ENCODE data around the gene ZNF598.

ZNF598 gene

GRCh38 chr16:2008631-2009163, 924 bp downstream of the ZNF598 start:
- TF ChIP-seq, protein P1, sequence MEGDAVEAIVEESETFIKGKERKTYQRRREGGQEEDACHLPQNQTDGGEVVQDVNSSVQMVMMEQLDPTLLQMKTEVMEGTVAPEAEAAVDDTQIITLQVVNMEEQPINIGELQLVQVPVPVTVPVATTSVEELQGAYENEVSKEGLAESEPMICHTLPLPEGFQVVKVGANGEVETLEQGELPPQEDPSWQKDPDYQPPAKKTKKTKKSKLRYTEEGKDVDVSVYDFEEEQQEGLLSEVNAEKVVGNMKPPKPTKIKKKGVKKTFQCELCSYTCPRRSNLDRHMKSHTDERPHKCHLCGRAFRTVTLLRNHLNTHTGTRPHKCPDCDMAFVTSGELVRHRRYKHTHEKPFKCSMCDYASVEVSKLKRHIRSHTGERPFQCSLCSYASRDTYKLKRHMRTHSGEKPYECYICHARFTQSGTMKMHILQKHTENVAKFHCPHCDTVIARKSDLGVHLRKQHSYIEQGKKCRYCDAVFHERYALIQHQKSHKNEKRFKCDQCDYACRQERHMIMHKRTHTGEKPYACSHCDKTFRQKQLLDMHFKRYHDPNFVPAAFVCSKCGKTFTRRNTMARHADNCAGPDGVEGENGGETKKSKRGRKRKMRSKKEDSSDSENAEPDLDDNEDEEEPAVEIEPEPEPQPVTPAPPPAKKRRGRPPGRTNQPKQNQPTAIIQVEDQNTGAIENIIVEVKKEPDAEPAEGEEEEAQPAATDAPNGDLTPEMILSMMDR (IDR thresholded peaks at IDR 0.05) = no peak
- no peak for TF ChIP-seq ZFX (IDR thresholded peaks at IDR 0.05; ENCODE audit: borderline replicate concordance)
- peak overlapping the region; percentile 86 for H3K27ac ChIP-seq

DNA sequence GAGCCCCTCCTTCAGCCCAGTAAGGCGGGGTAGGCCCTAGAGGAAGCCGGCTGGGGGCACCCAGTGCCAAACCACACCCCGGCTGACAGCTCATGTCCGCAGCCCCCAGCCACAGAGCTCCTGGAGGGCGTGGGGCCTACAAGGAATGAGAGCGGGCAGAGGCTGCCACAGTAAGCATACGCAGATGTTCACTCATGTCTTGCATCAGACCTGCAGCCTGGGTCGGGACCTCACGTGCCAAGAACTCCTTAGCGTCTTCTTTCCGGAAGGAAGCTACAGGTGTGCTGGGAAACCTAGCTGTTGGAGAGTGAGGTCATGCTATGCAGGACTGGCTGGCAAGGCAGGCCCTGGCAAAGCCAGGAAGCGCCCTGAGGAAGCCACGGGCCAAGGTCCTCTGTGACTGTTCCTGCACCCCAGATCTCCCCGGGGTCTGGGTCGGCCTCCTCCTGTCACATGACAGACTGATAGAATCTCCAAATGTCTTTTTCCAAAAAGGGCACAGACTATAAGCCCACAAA, 1.6 kb downstream of the ZNF598 start:
- peak overlapping the region; percentile 86 for H3K27ac ChIP-seq

DNA sequence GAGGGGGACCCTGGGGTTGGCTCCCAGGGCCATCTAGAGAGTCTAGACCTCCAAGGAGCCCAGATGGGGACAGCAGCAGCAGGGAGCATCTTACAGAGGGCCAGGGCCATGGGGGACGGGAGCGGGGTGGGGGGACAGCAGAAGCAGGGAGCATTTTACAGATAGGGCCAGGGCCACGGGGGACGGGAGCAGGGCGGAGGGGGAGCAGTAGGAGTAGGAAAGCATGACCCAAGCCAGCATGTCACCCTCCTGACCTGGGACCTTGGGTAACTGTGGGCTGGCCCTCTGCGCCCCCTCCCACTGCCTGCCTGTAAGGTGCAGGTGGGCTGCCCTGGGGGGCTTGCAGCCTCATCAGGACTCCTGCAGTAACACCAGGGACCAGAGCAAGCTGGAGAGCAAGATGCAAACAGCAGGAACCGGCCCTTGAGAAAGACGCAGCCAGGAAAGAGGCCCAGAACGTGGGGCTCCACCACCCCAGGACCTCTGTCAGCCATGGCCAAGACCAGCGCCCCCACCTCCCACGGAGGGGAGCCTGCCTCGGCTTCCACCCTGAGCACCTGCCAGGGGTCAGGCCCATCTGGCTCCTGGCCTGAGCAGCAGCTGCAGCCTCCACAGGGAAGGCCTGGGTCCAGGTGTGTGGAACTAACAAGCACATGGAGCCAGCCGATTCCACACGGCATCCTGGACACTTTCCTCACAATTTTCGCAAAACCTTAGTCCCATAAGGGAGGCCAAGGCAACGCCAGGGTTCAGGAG, 2.4 kb downstream of the ZNF598 start:
- no peak for TF ChIP-seq ZFX (IDR thresholded peaks at IDR 0.05; ENCODE audit: borderline replicate concordance)
- TF ChIP-seq, protein P1 (IDR thresholded peaks at IDR 0.05) = no peak
- H3K27ac ChIP-seq = peak overlapping the region; percentile 86

More for the DNA sequence above, 1.6 kb downstream of the ZNF598 start:
- no peak for TF ChIP-seq ZFX (IDR thresholded peaks at IDR 0.05; ENCODE audit: borderline replicate concordance)
- TF ChIP-seq, protein P1 (IDR thresholded peaks at IDR 0.05) = no peak

GRCh38 chr16:2006317-2006716, 3.3 kb downstream of the ZNF598 start:
- H3K27ac ChIP-seq = no peak overlapping the region
- TF ChIP-seq, protein P1 (IDR thresholded peaks at IDR 0.05) = no peak
- TF ChIP-seq ZFX (IDR thresholded peaks at IDR 0.05; ENCODE audit: borderline replicate concordance) = no peak

GRCh38 chr16:2005646-2006045, 4.0 kb downstream of the ZNF598 start:
- H3K27ac ChIP-seq = no peak overlapping the region
- TF ChIP-seq, protein P1 (IDR thresholded peaks at IDR 0.05) = peak; percentile 6; the same call in 1 of the 2 replicates
- no peak for TF ChIP-seq ZFX (IDR thresholded peaks at IDR 0.05; ENCODE audit: borderline replicate concordance)

- TF ChIP-seq, protein P1 (IDR thresholded peaks at IDR 0.05) = no peak
- TF ChIP-seq ZFX (IDR thresholded peaks at IDR 0.05; ENCODE audit: borderline replicate concordance) = no peak
- peak overlapping the region; percentile 64 for H3K27ac ChIP-seq
These were observed 4.7 kb downstream of the ZNF598 start for GRCh38 chr16:2004795-2005517.

All from 22Rv1 (cell line).